Measurements from ENCODE around the gene SNORC.

The SNORC gene

DNA sequence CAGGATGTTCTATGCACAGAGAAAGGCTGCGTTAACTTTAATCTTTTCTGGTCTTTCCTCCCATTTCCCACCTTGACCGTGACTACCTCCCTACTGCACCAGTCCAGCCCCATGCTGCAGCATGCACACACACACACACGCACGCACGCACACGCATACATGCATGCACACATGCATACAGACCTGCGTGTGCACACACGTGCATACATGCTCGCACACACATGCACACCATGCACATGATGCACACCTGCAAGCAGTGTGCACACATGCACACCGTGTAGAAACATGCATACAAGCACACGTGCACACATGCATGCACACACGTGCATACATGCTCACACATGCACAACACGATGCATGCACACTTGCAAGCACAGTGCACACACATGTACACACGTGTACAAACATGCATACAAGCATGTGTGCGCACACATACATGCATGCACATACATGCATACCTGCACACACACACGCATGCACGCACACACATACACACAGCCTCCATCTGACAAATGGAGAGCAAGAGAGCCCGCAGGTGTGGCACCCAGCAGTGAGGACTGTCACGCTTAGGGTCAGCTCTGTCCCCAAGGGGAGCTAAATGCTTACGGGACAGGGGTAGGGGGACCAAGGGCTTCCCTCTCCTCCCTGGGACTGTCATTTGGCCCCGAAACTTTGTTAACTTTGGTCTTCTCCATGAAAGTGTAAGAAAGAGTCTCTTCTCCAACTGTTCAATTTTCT is 18.2 kb downstream of the SNORC start:
- no peak for ATAC-seq

DNA sequence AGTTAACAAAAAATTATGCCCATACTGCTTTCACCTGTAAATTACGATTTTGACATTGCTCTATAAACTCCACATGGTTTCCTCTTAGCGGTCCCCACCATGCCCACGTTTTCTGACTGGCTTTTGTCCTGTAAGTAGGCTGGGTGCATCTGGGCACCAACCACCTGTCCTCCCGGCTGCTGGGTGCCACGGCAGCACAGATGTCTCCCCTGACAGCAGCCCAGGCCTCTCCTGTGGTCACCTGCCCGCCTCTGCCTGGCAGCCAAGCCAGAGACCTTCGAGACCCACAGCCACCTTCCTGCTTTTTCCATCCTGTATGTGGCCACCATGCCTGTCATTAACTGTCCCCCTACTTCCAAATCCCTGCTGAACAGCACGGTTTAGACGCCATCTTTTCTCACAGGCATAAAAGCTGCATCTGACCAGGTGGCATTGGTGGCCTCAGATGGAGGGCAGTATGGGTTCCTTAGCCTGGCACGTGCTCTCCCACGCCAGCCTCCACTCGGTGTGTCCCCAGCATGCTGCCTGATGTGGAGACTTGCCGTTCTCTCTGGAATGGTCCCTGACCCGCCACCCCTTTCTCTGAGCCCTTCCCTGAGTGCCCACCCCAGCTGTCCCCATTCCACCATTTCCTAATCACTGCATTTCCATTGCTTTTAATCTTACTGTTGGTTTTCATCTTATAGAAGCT is 18.9 kb downstream of the SNORC start:
- ATAC-seq, result no peak
- TF ChIP-seq ZNF8 (CRISPR knock-in tag; IDR thresholded peaks at IDR 0.05) (no peak), PPARA (CRISPR knock-in tag; IDR thresholded peaks at IDR 0.05; ENCODE audit: borderline replicate concordance) (no peak), ZNF70 (CRISPR knock-in tag; IDR thresholded peaks at IDR 0.05) (no peak), OSR1 (CRISPR knock-in tag; IDR thresholded peaks at IDR 0.05) (no peak), ZNF565 (CRISPR knock-in tag; conservative IDR thresholded peaks at IDR 0.05; ENCODE audit: low read depth) (no peak), CREB5 (CRISPR knock-in tag; IDR thresholded peaks at IDR 0.05; ENCODE audit: low read depth) (no peak), CSRNP3 (CRISPR knock-in tag; IDR thresholded peaks at IDR 0.05) (no peak), ESRRG (CRISPR knock-in tag; IDR thresholded peaks at IDR 0.05) (no peak), BACH2 (CRISPR knock-in tag; IDR thresholded peaks at IDR 0.05; ENCODE audit: borderline replicate concordance) (no peak), ZFP30 (CRISPR knock-in tag; IDR thresholded peaks at IDR 0.05) (no peak), SNAI2 (CRISPR knock-in tag; IDR thresholded peaks at IDR 0.05) (no peak)
- TF ChIP-seq, protein P1, sequence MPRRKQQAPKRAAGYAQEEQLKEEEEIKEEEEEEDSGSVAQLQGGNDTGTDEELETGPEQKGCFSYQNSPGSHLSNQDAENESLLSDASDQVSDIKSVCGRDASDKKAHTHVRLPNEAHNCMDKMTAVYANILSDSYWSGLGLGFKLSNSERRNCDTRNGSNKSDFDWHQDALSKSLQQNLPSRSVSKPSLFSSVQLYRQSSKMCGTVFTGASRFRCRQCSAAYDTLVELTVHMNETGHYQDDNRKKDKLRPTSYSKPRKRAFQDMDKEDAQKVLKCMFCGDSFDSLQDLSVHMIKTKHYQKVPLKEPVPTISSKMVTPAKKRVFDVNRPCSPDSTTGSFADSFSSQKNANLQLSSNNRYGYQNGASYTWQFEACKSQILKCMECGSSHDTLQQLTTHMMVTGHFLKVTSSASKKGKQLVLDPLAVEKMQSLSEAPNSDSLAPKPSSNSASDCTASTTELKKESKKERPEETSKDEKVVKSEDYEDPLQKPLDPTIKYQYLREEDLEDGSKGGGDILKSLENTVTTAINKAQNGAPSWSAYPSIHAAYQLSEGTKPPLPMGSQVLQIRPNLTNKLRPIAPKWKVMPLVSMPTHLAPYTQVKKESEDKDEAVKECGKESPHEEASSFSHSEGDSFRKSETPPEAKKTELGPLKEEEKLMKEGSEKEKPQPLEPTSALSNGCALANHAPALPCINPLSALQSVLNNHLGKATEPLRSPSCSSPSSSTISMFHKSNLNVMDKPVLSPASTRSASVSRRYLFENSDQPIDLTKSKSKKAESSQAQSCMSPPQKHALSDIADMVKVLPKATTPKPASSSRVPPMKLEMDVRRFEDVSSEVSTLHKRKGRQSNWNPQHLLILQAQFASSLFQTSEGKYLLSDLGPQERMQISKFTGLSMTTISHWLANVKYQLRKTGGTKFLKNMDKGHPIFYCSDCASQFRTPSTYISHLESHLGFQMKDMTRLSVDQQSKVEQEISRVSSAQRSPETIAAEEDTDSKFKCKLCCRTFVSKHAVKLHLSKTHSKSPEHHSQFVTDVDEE (CRISPR knock-in tag; IDR thresholded peaks at IDR 0.05), result no peak
- TF ChIP-seq, protein P2, sequence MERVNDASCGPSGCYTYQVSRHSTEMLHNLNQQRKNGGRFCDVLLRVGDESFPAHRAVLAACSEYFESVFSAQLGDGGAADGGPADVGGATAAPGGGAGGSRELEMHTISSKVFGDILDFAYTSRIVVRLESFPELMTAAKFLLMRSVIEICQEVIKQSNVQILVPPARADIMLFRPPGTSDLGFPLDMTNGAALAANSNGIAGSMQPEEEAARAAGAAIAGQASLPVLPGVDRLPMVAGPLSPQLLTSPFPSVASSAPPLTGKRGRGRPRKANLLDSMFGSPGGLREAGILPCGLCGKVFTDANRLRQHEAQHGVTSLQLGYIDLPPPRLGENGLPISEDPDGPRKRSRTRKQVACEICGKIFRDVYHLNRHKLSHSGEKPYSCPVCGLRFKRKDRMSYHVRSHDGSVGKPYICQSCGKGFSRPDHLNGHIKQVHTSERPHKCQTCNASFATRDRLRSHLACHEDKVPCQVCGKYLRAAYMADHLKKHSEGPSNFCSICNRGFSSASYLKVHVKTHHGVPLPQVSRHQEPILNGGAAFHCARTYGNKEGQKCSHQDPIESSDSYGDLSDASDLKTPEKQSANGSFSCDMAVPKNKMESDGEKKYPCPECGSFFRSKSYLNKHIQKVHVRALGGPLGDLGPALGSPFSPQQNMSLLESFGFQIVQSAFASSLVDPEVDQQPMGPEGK (CRISPR knock-in tag; IDR thresholded peaks at IDR 0.05; ENCODE audit: borderline replicate concordance), result no peak

More for the DNA sequence above, 18.2 kb downstream of the SNORC start:
- TF ChIP-seq CREB5 (CRISPR knock-in tag; IDR thresholded peaks at IDR 0.05; ENCODE audit: low read depth) (no peak), CSRNP3 (CRISPR knock-in tag; IDR thresholded peaks at IDR 0.05) (no peak), CSDC2 (CRISPR knock-in tag; IDR thresholded peaks at IDR 0.05) (no peak), ZNF70 (CRISPR knock-in tag; IDR thresholded peaks at IDR 0.05) (no peak)

GRCh38 chr2:232889876-232890401 is 19.9 kb downstream of the SNORC start:
- ATAC-seq, result no peak
- TF ChIP-seq CSDC2 (CRISPR knock-in tag; IDR thresholded peaks at IDR 0.05) (no peak), ZNF565 (CRISPR knock-in tag; conservative IDR thresholded peaks at IDR 0.05; ENCODE audit: low read depth) (no peak), CREB5 (CRISPR knock-in tag; IDR thresholded peaks at IDR 0.05; ENCODE audit: low read depth) (no peak), RARB (CRISPR knock-in tag; IDR thresholded peaks at IDR 0.05) (no peak), ZFP3 (CRISPR knock-in tag; IDR thresholded peaks at IDR 0.05) (no peak)
